GM12878 (cell line): ENCODE results near the gene AKNA. TPM values are rescaled to one million over a fixed set of nuclear protein-coding genes. Genes with fewer than 3 reads are reported as not detected.

Source experiments
- ATAC-seq: fragments of 200-7000 bp; cut with Tn5 transposase; 3 replicates; pipeline ENCODE4 v1.9.1; 2020; ENCODE audit warnings: mild to moderate bottlenecking, moderate library complexity
- BruUV-seq: library from RNA; stranded (reverse); fragments of 400-500 nt; replicated peaks from 2 replicates; lab custom pipeline; 2021; lab: Mats Ljungman, UMichigan
- CTCF ChIA-PET: fragments of 300-600 bp; sonication (Branson Sonifier 250); formaldehyde crosslinking; extraction: SDS; loops from one replicate; lab custom pipeline; 2021; ENCODE audit warnings: inconsistent platforms; lab: Yijun Ruan, JAX
- POLR2A ChIA-PET: fragments of 350-600 bp; formaldehyde crosslinking; extraction: SDS; loops from one replicate; lab custom pipeline; 2021; ENCODE audit warnings: inconsistent platforms; lab: Charles Lee
- RAD21 ChIA-PET: fragments of 300-600 bp; sonication (Branson Sonifier 250); formaldehyde crosslinking; loops from one replicate; lab custom pipeline; 2023; ENCODE audit warnings: antibody characterized with exemption; ENCODE audit not compliant: unreplicated experiment; lab: Charles Lee
- SMC1A ChIA-PET: fragments of 300-600 bp; sonication (Branson Sonifier 250); formaldehyde crosslinking; loops from one replicate; lab custom pipeline; 2023; ENCODE audit not compliant: unreplicated experiment, uncharacterized antibody; lab: Charles Lee
- DNase-seq: peaks from one replicate; pipeline ENCODE4 v3.0.0-alpha.2; 2011; ENCODE audit warnings: low read depth, low spot score
- FAIRE-seq: peaks from 3 replicates; lab custom pipeline; 2011; peaks lifted over from hg19 to GRCh38; lab: Jason Lieb, UNC
- H2AFZ ChIP-seq: 2 replicates; pipeline ENCODE4 v1.6.0; 2011; ENCODE audit warnings: low read depth, low read length, control low read depth; ENCODE audit not compliant: control insufficient read depth
- H3K27ac ChIP-seq: 2 replicates; pipeline ENCODE4 v1.5.1; 2011; ENCODE audit warnings: control low read depth; ENCODE audit not compliant: control insufficient read depth, insufficient read depth
- H3K27me3 ChIP-seq, 2 experiments: replicated peaks in 1 of 2; 2 replicates each; pipeline versions ENCODE4 v1.6.0 to v1.6.1; 2011; ENCODE audit warnings: low read length in 1 of 2; ENCODE audit not compliant: control insufficient read depth in 2 of 2, insufficient read depth in 2 of 2
- H3K36me3 ChIP-seq, 2 experiments: 2 replicates each; pipeline ENCODE4 v1.5.1; 2011; ENCODE audit warnings: low read length in 1 of 2; ENCODE audit not compliant: control insufficient read depth in 2 of 2, insufficient read depth in 2 of 2
- H3K4me1 ChIP-seq: 2 replicates; pipeline ENCODE4 v1.6.1; 2011; ENCODE audit warnings: mild to moderate bottlenecking, low read length, moderate library complexity, mixed read lengths; ENCODE audit not compliant: control insufficient read depth, insufficient read depth
- H3K4me2 ChIP-seq: 2 replicates; pipeline ENCODE4 v1.6.0; 2011; ENCODE audit warnings: control low read depth; ENCODE audit not compliant: control insufficient read depth, insufficient read depth
- H3K4me3 ChIP-seq: fragments of 200-600 bp; sonication (generic); 2 replicates; pipeline ENCODE4 v1.5.1; 2016
- H3K79me2 ChIP-seq: 2 replicates; pipeline ENCODE4 v1.6.0; 2011; ENCODE audit warnings: low read length; ENCODE audit not compliant: control insufficient read depth, insufficient read depth
- H3K9ac ChIP-seq: 2 replicates; pipeline ENCODE4 v1.8.0; 2011; ENCODE audit warnings: low read length, control low read depth, mixed read lengths; ENCODE audit not compliant: control insufficient read depth, insufficient read depth
- H3K9me3 ChIP-seq: replicated peaks from 3 replicates; pipeline ENCODE4 v1.5.1; 2011; ENCODE audit warnings: mild to moderate bottlenecking, low read length; ENCODE audit not compliant: control insufficient read depth, insufficient read depth
- H4K20me1 ChIP-seq: 2 replicates; pipeline ENCODE4 v1.6.0; 2011; ENCODE audit not compliant: control insufficient read depth, insufficient read depth
- BACH1 ChIP-seq: fragments of 450-650 bp; IDR thresholded peaks from 2 replicates; pipeline ENCODE4 v1.6.1; 2017; ENCODE audit warnings: mild to moderate bottlenecking, borderline replicate concordance
- BMI1 ChIP-seq: fragments of 450-650 bp; IDR thresholded peaks from 2 replicates; pipeline ENCODE4 v1.6.1; 2016; ENCODE audit warnings: mild to moderate bottlenecking, moderate library complexity, borderline replicate concordance
- CBX3 ChIP-seq: fragments of 200-600 bp; sonication (generic); IDR thresholded peaks from 2 replicates; pipeline ENCODE4 v1.6.1; 2016; ENCODE audit warnings: low read depth, borderline replicate concordance
- EZH2 ChIP-seq: IDR thresholded peaks from 2 replicates; pipeline ENCODE4 v1.6.1; 2012; ENCODE audit warnings: low read depth, mild to moderate bottlenecking, control low read depth, inconsistent platforms, low read length, borderline replicate concordance; ENCODE audit not compliant: control insufficient read depth
- FOS ChIP-seq: IDR thresholded peaks from 3 replicates; pipeline ENCODE4 v1.6.1; 2011; ENCODE audit warnings: borderline replicate concordance; ENCODE audit not compliant: insufficient read length; ENCODE audit errors: extremely low read depth
- HDAC6 ChIP-seq: fragments of 200-600 bp; sonication (generic); IDR thresholded peaks from one replicate; pipeline ENCODE4 v1.8.0; 2017; ENCODE audit warnings: antibody characterized with exemption; ENCODE audit not compliant: unreplicated experiment
- HDGF ChIP-seq: fragments of 450-650 bp; IDR thresholded peaks from 2 replicates; pipeline ENCODE4 v1.6.1; 2016; ENCODE audit warnings: antibody characterized with exemption
- HSF1 ChIP-seq: fragments of 150-350 bp; IDR thresholded peaks from 2 replicates; pipeline ENCODE4 v1.6.1; 2014; ENCODE audit warnings: mild to moderate bottlenecking, low read depth, low read length
- IKZF2 ChIP-seq, 2 experiments: fragments of 450-650 bp; IDR thresholded peaks; 2 replicates each; pipeline ENCODE4 v1.6.1; 2017; ENCODE audit warnings: mild to moderate bottlenecking in 2 of 2, moderate library complexity in 2 of 2
- MTA3 ChIP-seq: IDR thresholded peaks from 2 replicates; pipeline ENCODE4 v1.6.1; 2012; ENCODE audit warnings: low read length, inconsistent platforms, borderline replicate concordance
- NFXL1 ChIP-seq: fragments of 450-650 bp; IDR thresholded peaks from 2 replicates; pipeline ENCODE4 v1.6.1; 2017; ENCODE audit warnings: antibody characterized with exemption, mild to moderate bottlenecking, borderline replicate concordance
- RELA ChIP-seq: fragments of 450-650 bp; IDR thresholded peaks from 2 replicates; pipeline ENCODE4 v1.8.0; 2014; ENCODE audit warnings: borderline replicate concordance; ENCODE audit not compliant: partially characterized antibody
- SIX5 ChIP-seq: IDR thresholded peaks from 2 replicates; pipeline ENCODE4 v1.6.1; 2011; ENCODE audit warnings: mild to moderate bottlenecking, low read depth, low read length, moderate library complexity; ENCODE audit not compliant: severe bottlenecking
- SMAD1 ChIP-seq: fragments of 450-650 bp; IDR thresholded peaks from 2 replicates; pipeline ENCODE4 v1.6.1; 2018; ENCODE audit warnings: mild to moderate bottlenecking, low read depth; ENCODE audit not compliant: partially characterized antibody
- SREBF2 ChIP-seq: IDR thresholded peaks from 2 replicates; pipeline ENCODE4 v1.6.1; 2012; ENCODE audit warnings: mild to moderate bottlenecking, low read length
- YY1 ChIP-seq: IDR thresholded peaks from 2 replicates; pipeline ENCODE4 v1.6.1; 2011; ENCODE audit warnings: low read depth, mild to moderate bottlenecking, low read length
- ZBTB11 ChIP-seq: fragments of 450-650 bp; formaldehyde crosslinking; IDR thresholded peaks from 2 replicates; pipeline ENCODE4 v1.5.0; 2022; ENCODE audit warnings: mild to moderate bottlenecking, missing genetic modification characterization
- ZNF384 ChIP-seq: IDR thresholded peaks from 2 replicates; pipeline ENCODE4 v1.6.1; 2012; ENCODE audit warnings: low read depth, mild to moderate bottlenecking, low read length, improper control_type of control experiment, borderline replicate concordance
- WGBS: methylation state at CpG from one replicate; pipeline ENCODE4 v1.1.6; 2016; ENCODE audit warnings: low lambda C conversion rate; ENCODE audit not compliant: insufficient replicate concordance, insufficient coverage; ENCODE audit errors: missing lambda C conversion rate; 5-methylcytosine and 5-hydroxymethylcytosine counted together
- in situ Hi-C: fragments of 300-500 bp; cut with MboI; formaldehyde crosslinking; loops from 9 replicates; pipeline ENCODE4 v1.14.3; 2018; ENCODE audit warnings: mixed read lengths
- intact Hi-C: fragments of 100-400 bp; cut with micrococcal nuclease; formaldehyde crosslinking; loops from one replicate; pipeline ENCODE4 v1.14.2; 2022; ENCODE audit not compliant: unreplicated experiment
- polyA plus RNA-seq, 11 experiments: library from polyadenylated mRNA; depleted of rRNA in 4 of 11; unstranded in 6 of 11; stranded (reverse) in 5 of 11; fragments of >200 nt; fragmentation: Nextera tagmentation in 4 of 11; fragmentation: Illumina TruSeq in 1 of 11; extraction: Ambion mirVana in 4 of 11; extraction: Trizol in 1 of 11; gene quantifications; 1 replicate in 1 of 11; 2 replicates in 10 of 11; pipeline versions ENCODE4 v1.2.1 to v1.2.3, GENCODE V29; 2011 to 2016; ENCODE audit warnings: inconsistent platforms in 2 of 11, missing spikeins in 2 of 11, low read depth in 1 of 11
- total RNA-seq, 4 experiments: library from RNA; depleted of rRNA in 3 of 4; stranded (reverse); fragments of >200 nt in 3 of 4; fragmentation: Illumina TruSeq in 1 of 4; extraction: Trizol in 1 of 4; gene quantifications; 2 replicates each; pipeline versions ENCODE4 v1.2.1 to v1.2.3, GENCODE V29; 2013 to 2021

AKNA gene
- total and polyA plus RNA-seq, 10 of the 15 experiments (the other 5 are each of a cell fraction or from before 2014, with no cell fraction given) = 1.6 to 132 (median 35.3) TPM

- no peaks in the 10 kb centered on the region for H4K20me1 ChIP-seq
- FAIRE-seq = no peak
- H2AFZ ChIP-seq = no peak overlapping the region
- no peak overlapping the region for H3K9ac ChIP-seq
- H3K27ac ChIP-seq = no peak overlapping the region
- SMC1A ChIA-PET = interaction anchor here (1.2 to 1.5 kb wide), 4 partner anchors 9 to 42 kb away, joined by 3 to 4 read pairs (median 4); no protein-coding TSS in a partner anchor
- TF ChIP-seq FOS (no peak), SMAD1 (no peak), MTA3 (no peak), HDAC6 (no peak), CBX3 (no peak), IKZF2 (IDR thresholded peaks at IDR 0.05) (no peak), SREBF2 (no peak), RELA (no peak), BACH1 (no peak), HDGF (no peak), ZBTB11 (CRISPR knock-in tag) (no peak), NFXL1 (no peak), SIX5 (no peak), EZH2 (no peak), ZNF384 (no peak), HSF1 (no peak), BMI1 (no peak), YY1 (no peak)
- in situ Hi-C loops (no loop called here), intact Hi-C loops (loop anchor here (2.0 to 10.0 kb wide), 2 partner anchors 35 to 157 kb away; partner anchors contain the start of gene WHRN)
- POLR2A ChIA-PET = interaction anchor here (0.9 to 5.1 kb wide), 3 partner anchors 40 to 52 kb away, joined by 3 to 24 read pairs (median 4); partner anchors contain the start of gene AKNA
- no peaks in the 10 kb centered on the region for H3K79me2 ChIP-seq
- peaks cover 53 to 66% of the 10 kb centered on the region in 2 experiments for H3K36me3 ChIP-seq
- H3K4me2 ChIP-seq = no peak overlapping the region
- WGBS = 88% methylated on average over 15 of the region's 15 CpGs
- RAD21 ChIA-PET = interaction anchor here (1.2 to 2.5 kb wide), 2 partner anchors 38 to 41 kb away, joined by 5 to 29 read pairs; partner anchors contain the start of gene AKNA
- DNase-seq = no peak
- no peak overlapping the region for H3K4me3 ChIP-seq
- peaks cover 25% of the 10 kb centered on the region for H3K4me1 ChIP-seq
- no TSS peak for BruUV-seq
- CTCF ChIA-PET = interaction anchor here (1.2 to 3.1 kb wide), 3 partner anchors 20 to 306 kb away, joined by 3 to 18 read pairs (median 4); no protein-coding TSS in a partner anchor
- no peaks in the 10 kb centered on the region for H3K9me3 ChIP-seq
- no peaks in the 10 kb centered on the region for H3K27me3 ChIP-seq
- ATAC-seq = no peak
Observed at GRCh38 chr9:114347675-114348074, 40.1 kb downstream of the AKNA start.
